SU-DHL-6 (cell line): ENCODE results near the gene ATP5IF1.

Source experiments
- CTCF ChIP-seq: fragments of 200-600 bp; sonication (generic); IDR thresholded peaks from one replicate; pipeline ENCODE4 v1.5.1; 2017; ENCODE audit warnings: antibody characterized with exemption, mild to moderate bottlenecking, low read length, moderate library complexity; ENCODE audit not compliant: insufficient read depth, poor library complexity, severe bottlenecking
- EZH2phosphoT487 ChIP-seq: fragments of 200-600 bp; sonication (generic), shearing (Covaris generic); conservative IDR thresholded peaks from 2 replicates; pipeline ENCODE4 v1.6.1; 2018; ENCODE audit warnings: mild to moderate bottlenecking, antibody characterized with exemption, low read length, moderate library complexity, mixed read lengths

GRCh38 chr1:28196330-28196729, 39.6 kb upstream of the ATP5IF1 start:
- TF ChIP-seq CTCF (no peak), EZH2phosphoT487 (no peak)
